GM11168 (cell line): ENCODE measurements around the gene CLASP1.
"Not testable (repeated sequence)": the region's sequence is repeated elsewhere in the genome, so short reads cannot be mapped to it uniquely, and the experiment has no call there.

Source experiments
- in situ Hi-C: fragments of 300-500 bp; cut with MboI; formaldehyde crosslinking; loops from one replicate; pipeline ENCODE4 v1.12.0; 2022; ENCODE audit warnings: low sequenced_read_pairs; ENCODE audit not compliant: unreplicated experiment

CLASP1 gene

DNA sequence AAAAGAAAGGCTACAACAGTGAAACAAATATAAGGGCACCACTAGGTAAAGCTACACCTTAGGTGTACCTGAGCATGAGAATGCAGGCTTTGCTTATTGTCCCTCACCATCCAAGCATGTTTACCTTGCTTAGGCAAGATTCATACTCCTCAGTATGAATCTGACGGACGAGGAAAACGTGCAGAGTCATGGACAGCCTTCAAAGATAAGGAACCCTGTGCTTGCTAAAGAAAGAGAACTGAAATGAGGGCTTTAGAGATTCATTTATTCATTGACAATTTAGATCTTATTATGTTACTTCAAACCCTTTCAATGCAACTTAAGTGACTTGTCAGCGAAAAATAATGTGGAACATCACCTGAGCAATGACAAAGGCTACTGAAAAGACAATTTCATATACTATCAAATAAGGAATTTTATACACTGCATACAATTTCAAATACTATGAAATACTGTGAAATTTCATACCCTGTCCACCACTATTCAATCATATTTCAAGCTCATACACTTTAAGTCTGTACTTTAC lies 21.7 kb downstream of the CLASP1 start:
- in situ Hi-C loops = no loop called here

DNA sequence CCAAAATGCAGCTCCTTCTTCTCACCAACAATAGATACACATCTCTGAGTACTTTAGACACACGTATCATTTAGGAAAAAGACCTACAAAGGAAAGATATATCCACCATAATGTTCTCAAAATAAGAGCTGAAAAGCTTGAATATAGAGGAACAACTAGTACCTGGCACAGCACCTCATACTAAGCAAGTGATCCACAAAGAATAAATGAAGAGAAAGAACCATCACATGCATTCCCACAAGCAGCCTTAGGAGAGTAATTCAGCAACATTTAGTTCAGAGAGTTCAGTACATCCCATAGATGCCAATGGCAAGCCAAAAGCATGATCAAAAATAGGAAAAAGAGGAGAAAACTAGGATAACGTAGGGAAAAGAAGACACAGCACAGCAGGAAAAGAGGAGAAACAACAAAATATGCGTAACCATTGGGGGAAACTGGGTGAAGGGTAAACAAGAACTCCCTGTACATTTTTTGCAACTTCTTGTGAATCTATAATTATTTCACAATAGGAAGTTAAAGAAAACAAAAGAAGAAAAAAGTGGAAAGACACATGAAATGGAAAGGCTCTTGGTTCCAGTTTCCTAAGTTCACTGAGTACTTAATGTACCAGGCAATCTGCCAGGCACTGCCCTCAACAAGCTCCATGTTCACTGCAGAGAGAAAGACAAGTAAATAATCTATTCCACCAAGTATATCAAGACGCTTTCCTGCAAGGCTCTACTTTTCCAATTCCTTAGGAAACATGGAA lies 22.3 kb downstream of the CLASP1 start:
- in situ Hi-C loops = no loop called here

GRCh38 chr2:121625953-121626352 lies 23.3 kb downstream of the CLASP1 start:
- in situ Hi-C loops = no loop called here

- in situ Hi-C loops = no loop called here
Observed at GRCh38 chr2:121617042-121617599, 32.1 kb downstream of the CLASP1 start.

GRCh38 chr2:121613774-121614173 lies 35.5 kb downstream of the CLASP1 start:
- in situ Hi-C loops = no loop called here

- in situ Hi-C loops = no loop called here
Observed at GRCh38 chr2:121613152-121613551, 36.1 kb downstream of the CLASP1 start.

GRCh38 chr2:121611730-121612705 lies 37.2 kb downstream of the CLASP1 start:
- in situ Hi-C loops = no loop called here

DNA sequence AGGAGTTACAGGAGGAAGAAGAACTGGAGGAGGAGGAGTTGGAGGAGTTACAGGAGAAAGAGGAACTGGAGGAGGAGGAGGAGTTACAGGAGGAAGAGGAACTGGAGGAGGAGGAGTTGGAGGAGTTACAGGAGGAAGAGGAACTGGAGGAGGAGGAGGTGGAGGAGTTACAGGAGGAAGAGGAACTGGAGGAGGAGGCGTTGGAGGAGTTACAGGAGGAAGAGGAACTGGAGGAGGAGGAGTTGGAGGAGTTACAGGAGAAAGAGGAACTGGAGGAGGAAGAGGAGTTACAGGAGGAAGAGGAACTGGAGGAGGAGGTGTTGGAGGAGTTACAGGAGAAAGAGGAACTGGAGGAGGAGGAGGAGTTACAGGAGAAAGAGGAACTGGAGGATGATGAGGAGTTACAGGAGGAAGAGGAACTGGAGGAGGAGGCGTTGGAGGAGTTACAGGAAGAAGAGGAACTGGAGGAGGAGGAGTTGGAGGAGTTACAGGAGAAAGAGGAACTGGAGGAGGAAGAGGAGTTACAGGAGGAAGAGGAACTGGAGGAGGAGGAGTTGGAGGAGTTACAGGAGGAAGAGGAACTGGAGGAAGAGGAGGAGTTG lies 38.1 kb downstream of the CLASP1 start:
- in situ Hi-C loops = not testable (repeated sequence)

DNA sequence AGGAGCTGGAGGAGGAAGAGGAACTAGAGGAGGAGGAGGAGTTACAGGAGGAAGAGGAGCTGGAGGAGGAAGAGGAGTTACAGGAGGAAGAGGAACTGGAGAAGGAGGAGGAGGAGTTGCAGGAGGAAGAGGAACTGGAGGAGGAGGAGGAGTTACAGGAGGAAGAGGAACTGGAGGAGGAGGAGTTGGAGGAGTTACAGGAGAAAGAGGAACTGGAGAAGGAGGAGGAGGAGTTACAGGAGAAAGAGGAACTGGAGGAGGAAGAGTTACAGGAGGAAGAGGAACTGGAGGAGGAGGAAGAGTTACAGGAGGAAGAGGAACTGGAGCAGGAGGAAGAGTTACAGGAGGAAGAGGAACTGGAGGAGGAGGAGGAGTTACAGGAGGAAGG lies 38.8 kb downstream of the CLASP1 start:
- in situ Hi-C loops = not testable (repeated sequence)

DNA sequence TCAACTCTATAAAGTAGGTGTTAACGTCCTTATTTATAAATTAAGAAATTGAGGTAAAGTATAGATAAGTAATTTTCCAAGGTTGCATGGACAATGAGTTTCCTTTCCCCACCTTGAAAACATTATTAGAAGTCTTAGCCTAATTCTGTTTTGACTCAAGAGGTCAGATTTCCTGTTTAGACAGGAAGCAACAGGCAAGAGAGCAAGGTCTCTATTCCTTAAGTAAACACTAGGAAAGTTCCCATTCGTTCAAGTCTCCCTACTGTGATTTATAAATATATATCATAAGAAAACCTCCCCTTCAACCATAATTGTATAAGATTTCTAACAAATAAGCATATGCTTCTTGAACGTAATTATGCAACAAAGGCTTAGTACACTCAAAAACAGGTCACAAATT lies 40.3 kb downstream of the CLASP1 start:
- in situ Hi-C loops = no loop called here

DNA sequence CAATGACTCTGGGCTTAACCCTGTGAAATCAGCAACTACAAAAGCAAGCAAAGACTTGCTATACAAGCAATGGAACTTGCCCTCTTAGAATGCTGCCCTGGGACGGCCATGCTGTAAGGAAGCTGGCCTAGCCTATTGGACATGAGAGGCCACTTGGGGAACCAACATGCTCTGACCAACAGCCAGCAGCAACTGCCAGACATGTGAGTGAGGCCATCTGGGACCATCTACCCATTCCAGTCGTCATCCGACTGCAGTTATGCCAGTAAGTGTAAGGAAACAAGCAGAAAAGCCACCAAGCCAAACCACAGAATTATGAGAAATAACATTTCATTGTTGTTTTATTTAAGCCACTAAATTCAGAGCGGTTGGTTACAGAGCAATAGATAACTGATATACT lies 40.9 kb downstream of the CLASP1 start:
- in situ Hi-C loops = no loop called here

DNA sequence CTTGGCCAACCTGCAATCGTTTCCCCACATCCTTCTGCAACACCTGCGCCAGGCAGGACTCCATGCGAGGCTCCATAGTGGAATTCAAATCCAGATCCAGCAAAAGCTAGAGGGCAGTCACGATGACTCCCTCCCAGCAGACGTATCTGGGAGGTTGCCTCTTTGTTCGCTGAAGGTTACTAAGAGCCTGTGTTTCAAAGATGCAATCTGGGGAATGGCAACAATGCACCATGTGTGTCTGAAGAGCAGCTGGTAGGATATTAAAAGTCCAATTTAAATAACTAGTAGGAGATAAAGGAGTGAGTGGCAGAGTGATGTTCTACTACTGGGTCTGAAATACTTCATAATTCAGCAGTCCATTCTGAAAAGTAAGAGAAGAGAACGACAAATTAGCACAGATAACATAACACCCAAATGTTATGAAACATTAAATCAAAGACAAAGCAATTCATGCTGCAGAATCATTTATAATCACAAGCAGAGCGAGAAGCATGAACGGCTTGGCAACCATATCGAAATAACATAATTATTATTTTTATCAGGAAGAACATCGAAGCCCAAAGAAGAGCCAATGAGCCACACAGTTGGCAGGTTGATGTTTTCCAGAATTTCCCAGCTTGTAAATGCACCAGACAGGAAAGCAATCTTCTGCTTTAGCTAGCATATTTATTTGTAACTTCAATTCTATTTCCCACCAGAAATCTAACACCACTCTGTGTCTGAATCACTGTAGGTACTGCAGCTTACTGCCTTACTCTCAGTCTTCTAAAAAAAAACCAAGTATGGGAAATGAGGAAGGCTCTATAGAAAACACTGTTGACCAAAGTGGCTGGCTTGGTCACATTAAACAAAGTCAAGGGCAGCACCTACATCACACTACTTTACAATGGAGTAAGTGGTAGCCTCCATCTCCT lies 43.2 kb downstream of the CLASP1 start:
- in situ Hi-C loops = no loop called here

GRCh38 chr2:121603185-121603584 lies 46.1 kb downstream of the CLASP1 start:
- in situ Hi-C loops = no loop called here

DNA sequence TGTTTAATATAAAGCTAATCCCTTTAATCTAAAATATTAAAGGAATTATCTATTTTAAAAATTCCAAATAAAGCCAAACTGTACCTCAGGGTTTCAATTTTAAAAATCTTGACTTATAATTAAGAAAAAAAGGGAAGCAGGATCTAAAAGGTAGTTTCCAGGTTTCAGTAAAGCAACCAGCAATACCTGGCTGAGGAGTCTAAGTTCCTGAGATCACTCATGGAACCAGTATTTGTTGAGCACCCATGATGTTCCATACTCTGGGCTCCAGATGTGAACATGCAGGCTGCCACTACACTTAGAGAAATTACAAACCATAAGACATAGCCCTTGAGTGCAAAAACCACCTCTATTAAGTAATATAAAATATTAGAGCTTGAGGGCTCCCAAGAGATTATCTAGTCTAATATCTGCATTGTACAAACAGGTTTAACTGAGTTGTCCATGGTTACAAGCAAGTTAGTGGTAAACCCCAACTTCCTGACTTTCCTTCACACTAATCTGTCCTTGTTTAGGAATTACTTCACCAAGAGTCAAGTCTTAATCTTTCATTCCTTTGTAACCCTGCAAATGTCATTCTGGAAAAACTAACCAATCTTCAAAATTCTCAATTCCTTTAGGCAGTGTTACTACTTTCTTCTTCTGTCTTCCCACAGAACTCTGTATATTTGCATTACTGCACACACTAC lies 49.2 kb downstream of the CLASP1 start:
- in situ Hi-C loops = no loop called here

DNA sequence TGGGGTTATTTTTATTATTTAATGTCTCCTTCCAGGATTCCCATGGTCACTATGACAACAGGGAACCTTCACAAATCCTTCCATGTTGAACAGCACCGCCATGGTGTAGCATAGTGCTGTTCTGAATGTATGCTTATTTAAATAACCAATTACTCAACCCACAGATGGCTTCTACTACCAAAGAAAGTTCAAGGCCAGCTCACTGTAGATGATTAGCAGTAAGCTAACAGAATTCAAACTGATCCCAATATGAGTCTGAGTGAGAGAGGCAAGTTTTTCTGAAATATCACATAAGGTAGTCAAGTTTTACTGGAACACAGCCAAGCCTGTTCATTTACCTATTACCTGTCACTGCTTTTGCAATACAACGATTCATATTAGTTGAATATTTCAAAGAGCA lies 51.2 kb downstream of the CLASP1 start:
- in situ Hi-C loops = no loop called here

GRCh38 chr2:121596221-121597080 lies 52.8 kb downstream of the CLASP1 start:
- in situ Hi-C loops = no loop called here

GRCh38 chr2:121595012-121595891 lies 54.0 kb downstream of the CLASP1 start:
- in situ Hi-C loops = no loop called here
